ENCODE measurements around the gene TPH2. TPM values are rescaled to one million over a fixed set of nuclear protein-coding genes. Genes with fewer than 3 reads are reported as not detected.

Gene TPH2
- total and polyA plus RNA-seq, 4 experiments from 2014 or later = 0.12 TPM; not detected in 3

GRCh38 chr12:72041811-72042210, 103.2 kb downstream of the TPH2 start:
- Histone ChIP-seq H3K4me1 (ENCODE audit: insufficient read depth, low read length) (no peaks in the 10 kb centered on the region), H3K36me3 (ENCODE audit: insufficient read depth, low read length) (no peaks in the 10 kb centered on the region), H3K4me3 (ENCODE audit: low read length in 2 of 2) (no peak overlapping the region), H3K9me3 (ENCODE audit: control insufficient read depth in 1 of 2, low read length in 2 of 2) (no peaks in the 10 kb centered on the region), H3K27ac (ENCODE audit: low read depth, low read length) (no peak overlapping the region), H3K27me3 (ENCODE audit: insufficient read depth, low read length) (no peaks in the 10 kb centered on the region)
- Mint-ChIP-seq H3K4me3 (no peak overlapping the region), H3K27ac (no peak overlapping the region), H3K27me3 (peaks cover 0 to 4% of the 10 kb centered on the region in 2 donors), H3K4me1 (no peaks in the 10 kb centered on the region), H3K36me3 (no peaks in the 10 kb centered on the region), H3K9me3 (peaks cover 0 to 3% (median 0%) of the 10 kb centered on the region in 8 donors)
- ChIA-PET POLR2A (ENCODE audit: partially characterized antibody) (no interaction called here), CTCF (ENCODE audit: partially characterized antibody) (interaction anchor here (0.6 kb wide), 1 partner anchor 39 kb away, joined by 3 read pairs; no protein-coding TSS in a partner anchor)
- no peak for DNase-seq
- intact Hi-C loops (cut with micrococcal nuclease) = no loop called here

- H3K4me1 ChIP-seq (ENCODE audit: insufficient read depth, low read length) = no peaks in the 10 kb centered on the region
- H3K27me3 Mint-ChIP-seq = peaks cover under 1 to 9% of the 10 kb centered on the region in 2 donors
- no peaks in the 10 kb centered on the region for H3K36me3 ChIP-seq (ENCODE audit: insufficient read depth, low read length)
- no peak for DNase-seq
- no peak overlapping the region for H3K27ac ChIP-seq (ENCODE audit: low read depth, low read length)
- no peaks in the 10 kb centered on the region for H3K9me3 ChIP-seq (ENCODE audit: control insufficient read depth in 1 of 2, low read length in 2 of 2)
- H3K9me3 Mint-ChIP-seq = peaks cover 0 to 4% (median 0%) of the 10 kb centered on the region in 8 donors
- H3K4me3 Mint-ChIP-seq = no peak overlapping the region
- ChIA-PET POLR2A (ENCODE audit: partially characterized antibody) (no interaction called here), CTCF (ENCODE audit: partially characterized antibody) (no interaction called here)
- H3K27me3 ChIP-seq (ENCODE audit: insufficient read depth, low read length) = no peaks in the 10 kb centered on the region
- no peak overlapping the region for H3K27ac Mint-ChIP-seq
- H3K4me1 Mint-ChIP-seq = no peaks in the 10 kb centered on the region
- intact Hi-C loops (cut with micrococcal nuclease) = no loop called here
- no peak overlapping the region for H3K4me3 ChIP-seq (ENCODE audit: low read length in 2 of 2)
- H3K36me3 Mint-ChIP-seq = no peaks in the 10 kb centered on the region
Observed at GRCh38 chr12:72053604-72054003, 115.0 kb downstream of the TPH2 start.

- peaks cover 0 to 4% (median 0%) of the 10 kb centered on the region in 8 donors for H3K9me3 Mint-ChIP-seq
- Histone ChIP-seq H3K9me3 (ENCODE audit: control insufficient read depth in 1 of 2, low read length in 2 of 2) (no peaks in the 10 kb centered on the region), H3K27me3 (ENCODE audit: insufficient read depth, low read length) (no peaks in the 10 kb centered on the region), H3K27ac (ENCODE audit: low read depth, low read length) (no peak overlapping the region), H3K4me1 (ENCODE audit: insufficient read depth, low read length) (no peaks in the 10 kb centered on the region), H3K36me3 (ENCODE audit: insufficient read depth, low read length) (no peaks in the 10 kb centered on the region), H3K4me3 (ENCODE audit: low read length in 2 of 2) (no peak overlapping the region)
- no peak for DNase-seq
- POLR2A ChIA-PET (ENCODE audit: partially characterized antibody) = no interaction called here
- CTCF ChIA-PET (ENCODE audit: partially characterized antibody) = interaction anchor here (0.6 kb wide), 1 partner anchor 333 kb away, joined by 4 read pairs; no protein-coding TSS in a partner anchor
- no peaks in the 10 kb centered on the region for H3K36me3 Mint-ChIP-seq
- H3K4me3 Mint-ChIP-seq = no peak overlapping the region
- H3K4me1 Mint-ChIP-seq = no peaks in the 10 kb centered on the region
- no peak overlapping the region for H3K27ac Mint-ChIP-seq
- peaks cover 3 to 9% of the 10 kb centered on the region in 2 donors for H3K27me3 Mint-ChIP-seq
- intact Hi-C loops (cut with micrococcal nuclease) = no loop called here
Observed at GRCh38 chr12:72054511-72054910, 115.9 kb downstream of the TPH2 start.

- ChIA-PET POLR2A (ENCODE audit: partially characterized antibody) (no interaction called here), CTCF (ENCODE audit: partially characterized antibody) (no interaction called here)
- no peak overlapping the region for H3K4me3 ChIP-seq (ENCODE audit: low read length in 2 of 2)
- Mint-ChIP-seq H3K4me1 (no peaks in the 10 kb centered on the region), H3K27ac (no peak overlapping the region), H3K4me3 (no peak overlapping the region), H3K9me3 (peaks cover 0 to 4% (median 0%) of the 10 kb centered on the region in 8 donors), H3K27me3 (peaks cover 5 to 6% of the 10 kb centered on the region in 2 donors), H3K36me3 (no peaks in the 10 kb centered on the region)
- no peaks in the 10 kb centered on the region for H3K4me1 ChIP-seq (ENCODE audit: insufficient read depth, low read length)
- no peaks in the 10 kb centered on the region for H3K36me3 ChIP-seq (ENCODE audit: insufficient read depth, low read length)
- no peaks in the 10 kb centered on the region for H3K27me3 ChIP-seq (ENCODE audit: insufficient read depth, low read length)
- no peak overlapping the region for H3K27ac ChIP-seq (ENCODE audit: low read depth, low read length)
- no peaks in the 10 kb centered on the region for H3K9me3 ChIP-seq (ENCODE audit: control insufficient read depth in 1 of 2, low read length in 2 of 2)
- no peak for DNase-seq
- intact Hi-C loops (cut with micrococcal nuclease) = no loop called here
Observed at GRCh38 chr12:72057330-72057914, 118.8 kb downstream of the TPH2 start.

GRCh38 chr12:72063073-72063472, 124.4 kb downstream of the TPH2 start:
- no peaks in the 10 kb centered on the region for H3K4me1 Mint-ChIP-seq
- H3K9me3 Mint-ChIP-seq = peaks cover 0 to 10% (median 0%) of the 10 kb centered on the region in 8 donors
- H3K36me3 ChIP-seq (ENCODE audit: insufficient read depth, low read length) = no peaks in the 10 kb centered on the region
- no peaks in the 10 kb centered on the region for H3K9me3 ChIP-seq (ENCODE audit: control insufficient read depth in 1 of 2, low read length in 2 of 2)
- no peak overlapping the region for H3K4me3 Mint-ChIP-seq
- ChIA-PET CTCF (ENCODE audit: partially characterized antibody) (no interaction called here), POLR2A (ENCODE audit: partially characterized antibody) (no interaction called here)
- H3K4me1 ChIP-seq (ENCODE audit: insufficient read depth, low read length) = no peaks in the 10 kb centered on the region
- intact Hi-C loops (cut with micrococcal nuclease) = no loop called here
- DNase-seq = no peak
- H3K4me3 ChIP-seq (ENCODE audit: low read length in 2 of 2) = no peak overlapping the region
- no peak overlapping the region for H3K27ac ChIP-seq (ENCODE audit: low read depth, low read length)
- no peaks in the 10 kb centered on the region for H3K27me3 ChIP-seq (ENCODE audit: insufficient read depth, low read length)
- peaks cover 5 to 9% of the 10 kb centered on the region in 2 donors for H3K27me3 Mint-ChIP-seq
- no peak overlapping the region for H3K27ac Mint-ChIP-seq
- no peaks in the 10 kb centered on the region for H3K36me3 Mint-ChIP-seq

- Histone ChIP-seq H3K27ac (ENCODE audit: low read depth, low read length) (no peak overlapping the region), H3K9me3 (ENCODE audit: control insufficient read depth in 1 of 2, low read length in 2 of 2) (no peaks in the 10 kb centered on the region), H3K4me1 (ENCODE audit: insufficient read depth, low read length) (no peaks in the 10 kb centered on the region), H3K4me3 (ENCODE audit: low read length in 2 of 2) (no peak overlapping the region), H3K27me3 (ENCODE audit: insufficient read depth, low read length) (no peaks in the 10 kb centered on the region), H3K36me3 (ENCODE audit: insufficient read depth, low read length) (no peaks in the 10 kb centered on the region)
- Mint-ChIP-seq H3K27me3 (peaks cover 0 to 2% of the 10 kb centered on the region in 2 donors), H3K27ac (no peak overlapping the region), H3K4me1 (no peaks in the 10 kb centered on the region), H3K9me3 (peaks cover 6 to 17% (median 10%) of the 10 kb centered on the region in 8 donors), H3K4me3 (no peak overlapping the region), H3K36me3 (no peaks in the 10 kb centered on the region)
- ChIA-PET POLR2A (ENCODE audit: partially characterized antibody) (no interaction called here), CTCF (ENCODE audit: partially characterized antibody) (no interaction called here)
- intact Hi-C loops (cut with micrococcal nuclease) = no loop called here
- DNase-seq = no peak
Observed at GRCh38 chr12:72071030-72071429, 132.4 kb downstream of the TPH2 start.

- Mint-ChIP-seq H3K4me1 (no peaks in the 10 kb centered on the region), H3K27ac (no peak overlapping the region), H3K9me3 (peaks cover 4 to 17% (median 10%) of the 10 kb centered on the region in 8 donors), H3K36me3 (no peaks in the 10 kb centered on the region), H3K4me3 (no peak overlapping the region), H3K27me3 (peaks cover 0 to 2% of the 10 kb centered on the region in 2 donors)
- Histone ChIP-seq H3K4me3 (ENCODE audit: low read length in 2 of 2) (no peak overlapping the region), H3K36me3 (ENCODE audit: insufficient read depth, low read length) (no peaks in the 10 kb centered on the region), H3K27me3 (ENCODE audit: insufficient read depth, low read length) (no peaks in the 10 kb centered on the region), H3K4me1 (ENCODE audit: insufficient read depth, low read length) (no peaks in the 10 kb centered on the region), H3K9me3 (ENCODE audit: control insufficient read depth in 1 of 2, low read length in 2 of 2) (no peaks in the 10 kb centered on the region), H3K27ac (ENCODE audit: low read depth, low read length) (no peak overlapping the region)
- intact Hi-C loops (cut with micrococcal nuclease) = no loop called here
- no peak for DNase-seq
- ChIA-PET CTCF (ENCODE audit: partially characterized antibody) (no interaction called here), POLR2A (ENCODE audit: partially characterized antibody) (no interaction called here)
Observed at GRCh38 chr12:72072592-72073212, 134.1 kb downstream of the TPH2 start.
